ENCODE measurements around the gene AMPH.
A peak's percentile ranks its signal among the peaks of the same experiment; 100 is the strongest.

AMPH gene

DNA sequence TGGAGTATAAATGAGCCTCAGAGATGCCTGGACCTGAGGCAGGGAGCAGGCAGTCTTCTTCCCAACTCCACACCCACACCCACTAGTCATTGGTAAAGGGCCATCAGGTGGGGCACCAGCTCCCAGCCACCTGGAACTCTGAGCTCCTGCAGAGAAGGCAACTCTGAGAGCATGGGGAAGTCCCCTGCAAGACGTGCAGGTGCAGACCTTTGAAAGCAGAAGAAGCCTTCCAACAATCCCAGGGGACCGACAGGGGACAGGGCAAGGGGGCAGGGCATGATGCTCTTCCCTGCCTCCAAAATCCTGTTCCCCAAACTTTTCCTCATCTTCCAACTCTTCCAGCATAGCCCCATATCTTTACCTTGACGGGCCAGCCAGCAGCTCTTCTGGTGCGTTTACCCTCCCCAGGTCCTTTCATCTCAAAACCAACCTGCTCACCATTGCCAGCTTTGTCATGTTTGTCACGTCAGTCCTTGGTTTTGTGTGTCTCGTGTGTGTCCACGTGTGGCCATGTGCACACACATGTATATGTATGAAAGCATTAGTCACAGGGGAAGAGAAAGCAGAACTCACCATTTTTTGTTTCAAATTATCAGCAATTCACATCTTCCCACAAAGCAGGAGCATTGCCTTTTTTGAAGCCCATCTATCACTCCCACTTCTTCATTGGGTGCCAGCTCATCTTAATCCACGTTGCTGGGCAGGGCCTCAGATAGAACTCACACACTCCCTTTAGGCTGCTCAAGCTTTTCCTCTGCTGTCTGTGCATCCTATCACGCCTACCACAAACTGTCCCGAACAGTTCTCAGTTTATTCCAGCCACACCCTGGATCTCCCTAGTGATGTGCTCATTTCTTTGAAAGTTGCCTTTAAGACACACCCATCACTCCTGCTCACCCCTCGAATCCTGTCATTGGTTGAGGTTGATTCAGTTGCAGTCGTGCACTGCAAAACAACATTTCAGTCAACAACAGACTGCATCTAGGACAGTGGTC lies 41.0 kb upstream of the AMPH start:
- no peak overlapping the region for H3K4me3 ChIP-seq (replicated peaks; ENCODE audit: insufficient read depth, low read length)
- peak in 1 of 2 experiments; percentile 9 for DNase-seq (ENCODE audit: low read depth in 1 of 2, low spot score in 1 of 2)
- peaks cover 7% of the 10 kb centered on the region for H3K27me3 ChIP-seq (ENCODE audit: insufficient read depth, poor library complexity, severe bottlenecking)
- TF ChIP-seq SPI1 (IDR thresholded peaks at IDR 0.05; ENCODE audit: borderline replicate concordance, low read depth) (0 out of 2 replicates have a peak, but pooled peaks have one; percentile 26), GABPA (IDR thresholded peaks at IDR 0.05; ENCODE audit: low read depth) (no peak)
- H3K27ac ChIP-seq (replicated peaks), result no peak overlapping the region

DNA sequence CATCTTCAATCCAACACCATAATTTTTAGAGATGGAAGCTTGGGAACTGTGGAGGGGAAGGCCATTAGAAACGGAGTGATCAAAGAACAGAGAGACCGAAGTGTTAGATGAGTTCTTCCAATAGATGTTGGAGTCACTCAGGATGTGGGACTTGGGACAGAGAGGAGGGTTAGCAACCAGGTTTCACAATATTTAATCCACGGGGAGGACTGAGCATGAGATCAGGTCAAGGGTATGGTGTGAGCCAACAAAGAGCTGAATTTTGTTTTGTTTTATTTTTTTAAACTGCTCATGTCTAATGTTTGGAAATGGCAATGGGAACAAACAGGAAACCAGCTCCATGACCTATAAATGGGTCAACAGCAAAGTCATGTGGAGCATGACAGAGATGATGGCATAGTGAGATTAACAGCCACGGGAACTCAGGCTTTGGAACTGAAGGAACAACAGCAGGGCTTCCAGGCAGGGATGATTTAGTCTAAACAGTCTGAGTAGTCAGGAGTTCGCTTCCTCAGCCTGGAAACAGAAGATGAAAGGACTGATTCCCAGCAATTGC lies 38.9 kb upstream of the AMPH start:
- no peak for TF ChIP-seq SPI1 (IDR thresholded peaks at IDR 0.05; ENCODE audit: borderline replicate concordance, low read depth)
- TF ChIP-seq GABPA (IDR thresholded peaks at IDR 0.05; ENCODE audit: low read depth), result no peak
- TF ChIP-seq, protein P1, sequence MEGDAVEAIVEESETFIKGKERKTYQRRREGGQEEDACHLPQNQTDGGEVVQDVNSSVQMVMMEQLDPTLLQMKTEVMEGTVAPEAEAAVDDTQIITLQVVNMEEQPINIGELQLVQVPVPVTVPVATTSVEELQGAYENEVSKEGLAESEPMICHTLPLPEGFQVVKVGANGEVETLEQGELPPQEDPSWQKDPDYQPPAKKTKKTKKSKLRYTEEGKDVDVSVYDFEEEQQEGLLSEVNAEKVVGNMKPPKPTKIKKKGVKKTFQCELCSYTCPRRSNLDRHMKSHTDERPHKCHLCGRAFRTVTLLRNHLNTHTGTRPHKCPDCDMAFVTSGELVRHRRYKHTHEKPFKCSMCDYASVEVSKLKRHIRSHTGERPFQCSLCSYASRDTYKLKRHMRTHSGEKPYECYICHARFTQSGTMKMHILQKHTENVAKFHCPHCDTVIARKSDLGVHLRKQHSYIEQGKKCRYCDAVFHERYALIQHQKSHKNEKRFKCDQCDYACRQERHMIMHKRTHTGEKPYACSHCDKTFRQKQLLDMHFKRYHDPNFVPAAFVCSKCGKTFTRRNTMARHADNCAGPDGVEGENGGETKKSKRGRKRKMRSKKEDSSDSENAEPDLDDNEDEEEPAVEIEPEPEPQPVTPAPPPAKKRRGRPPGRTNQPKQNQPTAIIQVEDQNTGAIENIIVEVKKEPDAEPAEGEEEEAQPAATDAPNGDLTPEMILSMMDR (IDR thresholded peaks at IDR 0.05; ENCODE audit: insufficient read depth, low read length), result no peak
- no peak for TF ChIP-seq POLR2AphosphoS5 (IDR thresholded peaks at IDR 0.05; ENCODE audit: low read depth)
- TF ChIP-seq, protein P2, sequence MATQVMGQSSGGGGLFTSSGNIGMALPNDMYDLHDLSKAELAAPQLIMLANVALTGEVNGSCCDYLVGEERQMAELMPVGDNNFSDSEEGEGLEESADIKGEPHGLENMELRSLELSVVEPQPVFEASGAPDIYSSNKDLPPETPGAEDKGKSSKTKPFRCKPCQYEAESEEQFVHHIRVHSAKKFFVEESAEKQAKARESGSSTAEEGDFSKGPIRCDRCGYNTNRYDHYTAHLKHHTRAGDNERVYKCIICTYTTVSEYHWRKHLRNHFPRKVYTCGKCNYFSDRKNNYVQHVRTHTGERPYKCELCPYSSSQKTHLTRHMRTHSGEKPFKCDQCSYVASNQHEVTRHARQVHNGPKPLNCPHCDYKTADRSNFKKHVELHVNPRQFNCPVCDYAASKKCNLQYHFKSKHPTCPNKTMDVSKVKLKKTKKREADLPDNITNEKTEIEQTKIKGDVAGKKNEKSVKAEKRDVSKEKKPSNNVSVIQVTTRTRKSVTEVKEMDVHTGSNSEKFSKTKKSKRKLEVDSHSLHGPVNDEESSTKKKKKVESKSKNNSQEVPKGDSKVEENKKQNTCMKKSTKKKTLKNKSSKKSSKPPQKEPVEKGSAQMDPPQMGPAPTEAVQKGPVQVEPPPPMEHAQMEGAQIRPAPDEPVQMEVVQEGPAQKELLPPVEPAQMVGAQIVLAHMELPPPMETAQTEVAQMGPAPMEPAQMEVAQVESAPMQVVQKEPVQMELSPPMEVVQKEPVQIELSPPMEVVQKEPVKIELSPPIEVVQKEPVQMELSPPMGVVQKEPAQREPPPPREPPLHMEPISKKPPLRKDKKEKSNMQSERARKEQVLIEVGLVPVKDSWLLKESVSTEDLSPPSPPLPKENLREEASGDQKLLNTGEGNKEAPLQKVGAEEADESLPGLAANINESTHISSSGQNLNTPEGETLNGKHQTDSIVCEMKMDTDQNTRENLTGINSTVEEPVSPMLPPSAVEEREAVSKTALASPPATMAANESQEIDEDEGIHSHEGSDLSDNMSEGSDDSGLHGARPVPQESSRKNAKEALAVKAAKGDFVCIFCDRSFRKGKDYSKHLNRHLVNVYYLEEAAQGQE (IDR thresholded peaks at IDR 0.05; ENCODE audit: insufficient replicate concordance, low read depth), result no peak
- Histone ChIP-seq H3K27me3 (ENCODE audit: insufficient read depth, poor library complexity, severe bottlenecking) (peaks cover 5% of the 10 kb centered on the region), H3K27ac (replicated peaks) (no peak overlapping the region), H3K4me3 (replicated peaks; ENCODE audit: insufficient read depth, low read length) (no peak overlapping the region)
- DNase-seq (ENCODE audit: low read depth in 1 of 2, low spot score in 1 of 2), result no peak

DNA sequence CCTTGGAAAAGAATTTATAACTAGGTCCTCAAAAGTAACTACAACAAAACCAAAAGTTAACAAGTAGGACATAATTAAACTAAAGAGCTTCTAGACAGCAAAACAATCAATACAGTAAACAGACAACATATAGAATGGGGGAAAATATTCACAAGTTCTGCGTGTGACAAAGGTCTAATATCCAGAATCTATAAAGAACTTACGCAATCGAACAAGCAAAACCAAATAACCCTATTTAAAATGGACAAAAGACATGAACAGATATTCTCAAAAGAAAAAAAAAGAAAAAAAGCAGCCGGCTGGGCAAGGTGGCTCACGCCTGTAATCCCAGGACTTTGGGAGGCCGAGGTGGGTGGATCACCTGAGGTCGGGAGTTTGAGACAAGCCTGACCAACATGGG lies 33.8 kb upstream of the AMPH start:
- H3K27me3 ChIP-seq (ENCODE audit: insufficient read depth, poor library complexity, severe bottlenecking), result peaks cover 8% of the 10 kb centered on the region
- H3K4me3 ChIP-seq (replicated peaks; ENCODE audit: insufficient read depth, low read length), result no peak overlapping the region
- TF ChIP-seq, protein P2 (IDR thresholded peaks at IDR 0.05; ENCODE audit: insufficient replicate concordance, low read depth), result no peak
- TF ChIP-seq SPI1 (IDR thresholded peaks at IDR 0.05; ENCODE audit: borderline replicate concordance, low read depth) (no peak), POLR2AphosphoS5 (IDR thresholded peaks at IDR 0.05; ENCODE audit: low read depth) (no peak), GABPA (IDR thresholded peaks at IDR 0.05; ENCODE audit: low read depth) (no peak)
- TF ChIP-seq, protein P1 (IDR thresholded peaks at IDR 0.05; ENCODE audit: insufficient read depth, low read length), result no peak
- DNase-seq (ENCODE audit: low read depth in 1 of 2, low spot score in 1 of 2), result no peak
- no peak overlapping the region for H3K27ac ChIP-seq (replicated peaks)

DNA sequence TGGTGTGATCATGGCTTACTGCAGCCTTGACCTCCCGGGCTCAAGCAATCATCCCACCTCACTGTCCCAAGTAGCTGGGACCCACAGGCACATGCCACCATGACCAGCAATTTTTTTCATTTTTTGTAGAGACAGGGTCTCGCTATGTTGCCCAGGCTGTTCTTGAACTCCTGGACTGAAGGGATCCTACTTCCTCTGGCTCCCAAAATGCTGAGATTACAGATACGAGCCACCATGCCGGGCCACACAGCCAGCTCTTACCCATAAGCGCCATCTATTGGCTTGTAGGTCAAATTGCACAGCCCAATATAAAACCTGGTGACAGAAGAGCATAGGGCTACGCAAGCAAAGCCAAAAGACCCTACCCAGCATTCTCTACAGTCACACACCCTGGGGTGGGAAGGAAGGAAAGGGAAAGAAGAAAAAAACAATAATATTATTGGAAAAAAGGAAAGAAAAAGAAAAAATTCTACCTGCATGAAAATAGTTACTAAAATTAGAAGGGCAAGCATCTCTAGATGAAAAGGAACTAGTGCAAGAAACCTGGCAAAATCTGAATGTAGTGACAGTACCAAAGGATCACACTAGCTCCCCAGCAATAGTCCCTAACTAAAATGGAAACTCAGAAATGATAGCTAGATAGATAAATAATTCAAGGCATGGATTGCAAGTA lies 29.4 kb upstream of the AMPH start:
- H3K27ac ChIP-seq (replicated peaks), result no peak overlapping the region
- H3K4me3 ChIP-seq (replicated peaks; ENCODE audit: insufficient read depth, low read length), result no peak overlapping the region
- peaks cover 3% of the 10 kb centered on the region for H3K27me3 ChIP-seq (ENCODE audit: insufficient read depth, poor library complexity, severe bottlenecking)
- TF ChIP-seq, protein P1 (IDR thresholded peaks at IDR 0.05; ENCODE audit: insufficient read depth, low read length), result peak; percentile 65
- TF ChIP-seq GABPA (IDR thresholded peaks at IDR 0.05; ENCODE audit: low read depth), result no peak
- DNase-seq (ENCODE audit: low read depth in 1 of 2, low spot score in 1 of 2), result peak; percentile 16 to 55

All from HL-60 (cell line).